GM21360 (cell line): ENCODE data around the gene POLR2J3.
"Not testable (repeated sequence)": the region's sequence is repeated elsewhere in the genome, so short reads cannot be mapped to it uniquely, and the experiment has no call there.

Experiments used
- ATAC-seq: cut with Tn5 transposase; IDR thresholded peaks from one replicate; pipeline ENCODE4 v1.9.1; 2021; ENCODE audit warnings: mild to moderate bottlenecking, moderate library complexity; ENCODE audit not compliant: unreplicated experiment

The POLR2J3 gene

DNA sequence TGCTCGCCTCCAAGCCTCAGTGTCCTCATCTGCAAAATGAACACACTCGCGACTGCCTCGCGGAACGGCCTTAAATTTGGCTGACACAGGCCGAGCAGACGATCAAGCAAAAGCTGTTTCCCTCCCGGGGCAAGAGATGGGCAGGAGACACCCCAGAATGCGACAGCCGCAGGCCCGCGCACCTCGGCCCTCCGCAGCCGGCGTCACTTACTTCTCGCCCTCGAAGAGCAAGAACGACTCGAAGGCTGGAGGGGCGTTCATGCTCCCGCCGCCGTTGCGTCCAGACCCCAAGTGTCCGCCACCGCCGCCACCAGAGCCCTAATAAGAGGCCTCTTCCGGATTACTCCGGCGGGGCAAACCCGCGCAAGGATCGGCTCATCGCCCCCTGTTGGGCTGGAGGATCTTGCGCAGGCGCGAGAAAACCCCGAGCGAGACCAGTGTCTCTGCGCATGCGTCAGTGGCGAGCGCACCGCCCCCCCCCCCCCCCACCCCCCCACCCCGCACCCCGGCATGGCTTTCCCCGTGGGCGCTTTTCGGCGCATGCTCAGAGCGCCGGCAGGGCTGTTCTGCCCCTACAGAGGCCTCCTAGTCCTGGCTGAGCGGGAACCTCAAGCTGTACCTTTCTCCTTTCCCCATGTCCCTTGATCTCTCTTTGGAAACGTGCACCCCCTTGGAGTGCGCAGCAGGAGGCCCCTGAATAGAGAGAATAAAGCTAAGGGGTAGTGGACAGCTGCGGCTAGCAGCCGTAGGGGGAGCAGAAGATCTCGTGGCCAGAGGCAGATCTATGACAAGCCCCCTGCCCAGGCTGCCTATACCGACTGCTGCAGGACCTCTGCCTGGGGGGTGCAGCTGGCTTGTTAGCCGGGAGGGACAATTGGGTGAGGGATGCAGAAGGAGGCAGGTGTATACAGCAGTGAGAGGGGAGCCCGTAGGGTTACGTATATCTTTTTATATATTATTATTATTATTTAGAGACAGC is at the start of gene POLR2J3:
POLR2J3 (minus strand) TSS at position 323 of the 979 bp plus-strand sequence; CDS start at position 261, 62 bp downstream.
- peak; percentile 92 for ATAC-seq

GRCh38 chr7:102618122-102618521 is 45.7 kb upstream of the POLR2J3 start:
- not testable (repeated sequence) for ATAC-seq

GRCh38 chr7:102616507-102617125 is 44.2 kb upstream of the POLR2J3 start, which contains the start of gene RASA4:
RASA4 (minus strand) TSS chr7:102616756; CDS start chr7:102616689, 67 bp downstream.
- ATAC-seq = peak; percentile 68

DNA sequence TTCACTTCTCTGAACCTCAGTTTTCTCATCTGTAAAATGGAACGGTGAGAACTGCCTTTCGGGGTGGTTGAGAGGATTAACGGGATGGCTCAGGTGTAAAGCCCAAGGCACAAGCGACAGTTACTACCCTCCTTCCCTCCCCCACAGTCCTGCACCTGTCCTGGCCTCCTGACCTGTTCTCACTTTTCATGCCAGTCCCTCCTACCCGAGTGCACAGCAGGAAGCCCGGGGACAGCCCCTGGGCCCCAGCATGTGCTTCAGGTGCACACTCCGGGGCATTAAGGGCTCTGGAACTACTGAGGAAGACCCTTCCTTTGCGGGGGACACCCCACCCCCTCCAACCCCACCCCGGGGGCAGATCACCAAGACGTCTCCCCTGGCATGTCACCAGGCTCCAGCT is 43.5 kb upstream of the POLR2J3 start:
- not testable (repeated sequence) for ATAC-seq

DNA sequence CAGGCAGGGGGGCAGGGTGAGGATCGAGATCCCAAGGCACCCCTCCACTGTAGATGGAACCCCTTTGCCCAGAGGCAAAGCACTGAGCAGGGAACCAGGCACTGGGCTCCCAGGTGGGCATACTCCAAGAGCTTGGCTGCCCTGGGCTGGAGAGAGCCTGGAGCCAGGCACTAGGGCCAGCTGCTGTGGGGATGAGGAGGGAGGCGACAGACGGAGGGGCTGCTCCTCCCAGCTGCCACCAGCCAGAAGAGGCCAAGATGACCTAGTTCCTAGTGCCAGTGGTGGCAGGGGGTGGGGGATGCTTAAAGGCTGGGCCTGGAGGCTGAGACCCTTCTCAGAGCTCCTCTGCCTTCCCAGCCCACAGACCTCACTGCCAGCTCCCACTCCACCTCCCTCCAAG is 42.5 kb upstream of the POLR2J3 start:
- ATAC-seq = not testable (repeated sequence)

DNA sequence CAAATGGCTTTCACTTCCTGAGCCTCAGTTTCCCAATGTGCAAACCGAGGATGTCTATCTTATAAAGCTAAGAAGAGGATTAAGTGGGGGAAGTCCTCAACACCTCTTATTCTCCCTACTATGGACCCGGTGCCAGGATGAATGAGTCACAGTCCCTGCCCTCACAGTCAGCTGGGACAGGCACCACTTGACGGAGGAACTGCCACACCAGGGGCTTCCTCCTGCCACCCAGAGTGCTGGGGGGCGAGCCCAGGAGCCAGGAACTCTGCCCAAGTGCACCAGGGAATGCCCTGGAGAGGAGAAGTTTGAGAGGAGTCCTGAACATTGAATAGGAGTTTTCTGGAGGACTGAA is 41.9 kb upstream of the POLR2J3 start:
- peak; percentile 8 for ATAC-seq

- peak; percentile 45 for ATAC-seq
Observed at GRCh38 chr7:102613575-102614345, 41.4 kb upstream of the POLR2J3 start.

- ATAC-seq = not testable (repeated sequence)
Observed at GRCh38 chr7:102611675-102612325, 39.4 kb upstream of the POLR2J3 start.

DNA sequence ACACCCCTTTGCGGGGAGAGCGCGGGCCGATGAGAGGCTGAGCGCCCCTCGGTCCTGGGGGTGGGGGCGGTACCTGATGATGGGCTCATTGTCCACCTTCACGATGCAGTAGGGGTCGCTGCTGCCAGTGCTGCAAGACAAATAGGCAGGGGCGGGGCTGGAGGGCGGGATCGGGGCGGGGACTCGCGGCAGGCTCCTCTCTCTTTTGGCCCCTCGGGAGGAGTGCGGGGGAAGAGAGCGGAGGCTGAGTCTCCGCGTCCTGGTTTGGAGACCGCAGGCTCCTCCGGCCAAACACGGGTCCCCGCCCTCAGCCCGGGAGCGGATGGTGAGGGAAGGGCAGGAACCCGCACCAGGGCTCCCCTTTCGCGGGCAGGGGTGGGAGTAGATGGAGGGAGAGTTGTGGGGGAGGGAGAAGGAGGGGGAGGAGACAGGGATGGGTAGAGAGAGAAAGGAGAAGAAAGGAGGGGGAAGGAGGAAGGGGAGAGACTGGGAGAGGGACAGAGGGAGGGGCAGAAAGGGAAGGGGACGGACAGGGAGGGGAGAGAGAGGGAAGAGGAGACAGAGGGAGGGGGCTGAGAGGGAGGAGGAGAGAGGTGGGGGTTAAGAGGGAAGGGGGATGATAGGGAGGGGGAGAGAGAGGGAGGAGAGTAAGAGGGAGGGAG is 38.8 kb upstream of the POLR2J3 start:
- peak; percentile 34 for ATAC-seq

DNA sequence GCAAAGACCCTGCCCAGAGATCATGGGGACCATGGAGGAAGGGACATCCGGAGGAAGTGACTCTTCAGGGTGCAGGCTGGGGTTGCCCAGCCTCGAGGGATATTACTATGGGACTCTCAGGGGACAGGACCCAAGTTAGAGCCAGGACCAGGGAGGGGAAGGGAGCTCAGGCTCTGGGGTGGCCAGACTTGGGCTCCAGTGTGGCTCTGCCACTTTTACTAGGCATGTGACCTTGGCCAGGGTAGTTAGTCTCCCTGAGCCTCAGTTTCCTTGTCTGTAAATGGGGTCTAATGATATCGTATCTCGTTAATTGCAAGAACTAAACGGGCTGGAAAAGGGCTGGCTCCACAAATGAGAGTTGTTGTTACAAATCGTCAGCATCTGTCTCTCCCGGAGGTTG is 38.1 kb upstream of the POLR2J3 start:
- ATAC-seq = not testable (repeated sequence)

GRCh38 chr7:102609734-102610133 is 37.4 kb upstream of the POLR2J3 start:
- ATAC-seq = not testable (repeated sequence)

DNA sequence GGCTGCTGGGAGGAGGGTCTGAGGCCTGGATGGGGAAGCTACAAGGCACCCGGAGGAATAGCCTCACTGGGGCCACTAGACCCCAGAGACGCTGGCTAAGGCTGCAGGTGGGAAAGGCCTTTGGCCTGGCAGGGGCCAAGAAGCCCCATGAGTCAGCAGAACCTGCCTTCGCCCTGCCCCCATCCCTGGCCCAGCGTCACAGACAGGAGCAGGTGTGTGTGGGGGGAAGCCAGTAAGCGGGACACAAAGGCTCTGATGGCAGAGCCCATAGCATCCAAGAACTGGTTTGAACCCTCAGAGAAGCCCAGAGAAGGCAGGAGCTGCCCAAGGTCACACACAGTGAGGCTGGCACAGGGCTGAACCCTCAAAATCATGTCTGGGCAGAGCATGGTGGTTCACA is 34.5 kb upstream of the POLR2J3 start:
- not testable (repeated sequence) for ATAC-seq

GRCh38 chr7:102604431-102605145 is 32.2 kb upstream of the POLR2J3 start:
- ATAC-seq = not testable (repeated sequence)

DNA sequence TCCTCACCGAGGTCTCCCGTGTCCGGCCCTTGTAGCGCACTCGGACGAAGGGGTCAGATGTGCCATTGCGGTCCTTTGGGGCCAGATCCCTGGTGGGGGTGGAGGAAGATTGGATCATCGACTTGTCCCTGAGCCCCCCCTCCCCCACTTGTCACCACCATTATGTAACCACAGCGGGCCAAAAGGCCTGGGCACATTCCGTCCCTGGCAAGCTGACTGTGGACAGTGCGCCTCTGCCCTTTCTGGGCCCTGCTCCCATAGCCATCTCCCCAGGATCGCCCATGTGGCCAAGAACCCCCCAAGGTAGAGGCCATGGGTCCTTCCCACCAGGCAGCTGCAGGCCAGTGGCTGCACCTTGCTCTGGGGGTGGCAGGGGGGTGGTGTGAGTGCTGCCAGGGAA is 29.9 kb upstream of the POLR2J3 start:
- not testable (repeated sequence) for ATAC-seq

DNA sequence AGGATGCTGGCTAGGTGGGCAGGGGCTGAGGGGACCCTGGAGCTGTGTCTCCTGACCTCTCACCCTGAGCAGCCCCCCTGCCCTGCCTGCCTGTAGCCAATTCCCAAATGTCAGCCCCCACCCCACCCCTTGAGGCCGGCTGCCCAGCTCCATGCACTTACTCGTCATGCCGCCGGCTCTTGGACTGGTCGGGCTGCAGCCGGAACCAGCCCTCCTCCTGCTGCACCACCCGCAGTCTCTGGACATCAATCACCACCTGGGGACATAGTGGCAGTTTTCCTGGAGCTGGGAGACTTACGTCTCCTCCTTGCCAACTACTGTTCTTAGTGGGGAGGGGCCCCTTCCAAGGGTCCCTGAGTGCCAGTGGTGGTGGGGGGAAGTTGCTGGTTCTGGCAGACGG is 27.3 kb upstream of the POLR2J3 start:
- ATAC-seq = not testable (repeated sequence)

DNA sequence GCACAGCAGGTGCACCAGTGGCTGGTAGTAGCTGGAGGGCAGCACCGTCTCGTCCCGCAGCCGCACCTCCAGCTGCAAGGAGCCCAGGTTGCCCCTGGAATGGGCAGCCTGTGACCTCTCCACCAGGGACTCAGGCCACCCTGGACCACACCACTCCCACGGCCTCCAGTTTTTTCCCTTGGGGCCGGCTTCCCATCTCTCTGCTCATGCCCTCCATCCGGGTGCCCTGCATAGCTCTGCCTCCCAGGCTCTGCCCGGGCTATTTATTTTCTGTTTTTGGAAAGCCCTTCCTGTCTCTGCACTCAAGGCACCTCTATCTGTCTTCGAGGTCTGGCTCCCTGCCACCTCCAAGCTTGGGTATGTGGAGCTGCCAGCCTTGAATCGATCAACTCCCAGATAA is 23.7 kb upstream of the POLR2J3 start:
- not testable (repeated sequence) for ATAC-seq

DNA sequence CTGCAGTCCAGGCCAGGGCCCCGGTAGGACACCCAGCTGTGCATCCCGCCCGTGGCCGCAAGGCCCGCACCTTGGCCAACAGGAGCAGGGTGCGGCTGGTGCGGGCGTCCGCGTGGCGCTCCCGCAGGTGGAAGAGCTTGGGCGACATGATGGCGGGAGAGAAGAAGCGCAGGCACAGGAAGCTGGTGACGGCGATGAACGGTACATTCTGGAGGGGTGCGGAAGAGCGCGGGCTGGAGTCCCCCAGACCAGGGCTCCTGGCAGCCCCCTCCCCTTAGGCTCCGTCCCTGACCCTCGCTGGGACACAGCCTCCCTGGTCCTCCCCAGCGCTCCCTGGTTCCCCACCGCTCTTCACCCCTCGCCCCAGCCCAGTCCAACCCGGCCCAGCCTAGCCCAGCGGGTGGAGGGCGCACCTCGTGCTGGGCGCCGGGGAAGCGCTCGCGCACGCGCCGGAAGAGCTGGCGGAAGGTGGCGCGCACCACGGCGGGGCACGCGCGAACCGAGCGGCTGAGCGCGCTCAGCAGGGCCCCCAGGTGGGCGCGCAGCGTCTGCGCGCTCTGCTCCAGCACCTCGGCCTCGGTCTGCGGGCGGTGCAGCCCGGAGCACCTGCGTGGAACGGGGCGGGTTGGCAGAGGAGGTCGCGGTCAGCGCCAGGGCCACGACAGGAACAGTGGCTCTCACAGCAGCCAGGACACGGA is 21.4 kb upstream of the POLR2J3 start:
- peak; percentile 55 for ATAC-seq

DNA sequence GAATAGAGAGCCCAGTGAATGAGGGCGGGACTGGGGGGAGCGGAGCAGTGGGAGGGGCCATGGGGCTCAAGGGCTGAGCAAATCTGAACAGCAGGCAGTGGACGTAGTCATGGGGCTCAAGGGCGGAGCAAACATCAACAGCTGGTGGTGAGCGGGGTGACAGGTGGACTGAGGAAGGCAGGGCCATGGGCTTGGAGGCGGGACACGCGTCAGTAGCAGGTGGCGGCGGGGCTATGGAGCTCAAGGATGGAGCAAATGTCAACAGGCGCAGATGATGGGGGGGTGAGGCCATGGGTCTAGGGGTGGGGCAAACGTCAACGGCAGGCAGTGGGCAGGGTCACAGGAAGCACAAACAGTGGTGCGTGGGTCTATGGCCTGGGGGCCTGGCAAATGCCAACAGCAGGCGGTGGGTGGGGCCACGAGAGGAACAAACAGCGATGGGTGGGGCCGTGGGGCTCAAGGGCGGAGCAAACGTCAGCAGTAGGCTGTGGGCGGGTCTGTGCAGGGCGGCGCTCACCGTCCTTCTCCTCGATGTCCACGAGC is 20.2 kb upstream of the POLR2J3 start:
- ATAC-seq = peak; percentile 43
